HG03159 (cell line): ENCODE measurements around the gene SLC46A2.

ENCODE experiments used
- ATAC-seq: cut with Tn5 transposase; IDR thresholded peaks from one replicate; pipeline ENCODE4 v1.9.1; 2021; ENCODE audit warnings: mild to moderate bottlenecking, moderate library complexity; ENCODE audit not compliant: unreplicated experiment

SLC46A2 gene, protein sequence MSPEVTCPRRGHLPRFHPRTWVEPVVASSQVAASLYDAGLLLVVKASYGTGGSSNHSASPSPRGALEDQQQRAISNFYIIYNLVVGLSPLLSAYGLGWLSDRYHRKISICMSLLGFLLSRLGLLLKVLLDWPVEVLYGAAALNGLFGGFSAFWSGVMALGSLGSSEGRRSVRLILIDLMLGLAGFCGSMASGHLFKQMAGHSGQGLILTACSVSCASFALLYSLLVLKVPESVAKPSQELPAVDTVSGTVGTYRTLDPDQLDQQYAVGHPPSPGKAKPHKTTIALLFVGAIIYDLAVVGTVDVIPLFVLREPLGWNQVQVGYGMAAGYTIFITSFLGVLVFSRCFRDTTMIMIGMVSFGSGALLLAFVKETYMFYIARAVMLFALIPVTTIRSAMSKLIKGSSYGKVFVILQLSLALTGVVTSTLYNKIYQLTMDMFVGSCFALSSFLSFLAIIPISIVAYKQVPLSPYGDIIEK

DNA sequence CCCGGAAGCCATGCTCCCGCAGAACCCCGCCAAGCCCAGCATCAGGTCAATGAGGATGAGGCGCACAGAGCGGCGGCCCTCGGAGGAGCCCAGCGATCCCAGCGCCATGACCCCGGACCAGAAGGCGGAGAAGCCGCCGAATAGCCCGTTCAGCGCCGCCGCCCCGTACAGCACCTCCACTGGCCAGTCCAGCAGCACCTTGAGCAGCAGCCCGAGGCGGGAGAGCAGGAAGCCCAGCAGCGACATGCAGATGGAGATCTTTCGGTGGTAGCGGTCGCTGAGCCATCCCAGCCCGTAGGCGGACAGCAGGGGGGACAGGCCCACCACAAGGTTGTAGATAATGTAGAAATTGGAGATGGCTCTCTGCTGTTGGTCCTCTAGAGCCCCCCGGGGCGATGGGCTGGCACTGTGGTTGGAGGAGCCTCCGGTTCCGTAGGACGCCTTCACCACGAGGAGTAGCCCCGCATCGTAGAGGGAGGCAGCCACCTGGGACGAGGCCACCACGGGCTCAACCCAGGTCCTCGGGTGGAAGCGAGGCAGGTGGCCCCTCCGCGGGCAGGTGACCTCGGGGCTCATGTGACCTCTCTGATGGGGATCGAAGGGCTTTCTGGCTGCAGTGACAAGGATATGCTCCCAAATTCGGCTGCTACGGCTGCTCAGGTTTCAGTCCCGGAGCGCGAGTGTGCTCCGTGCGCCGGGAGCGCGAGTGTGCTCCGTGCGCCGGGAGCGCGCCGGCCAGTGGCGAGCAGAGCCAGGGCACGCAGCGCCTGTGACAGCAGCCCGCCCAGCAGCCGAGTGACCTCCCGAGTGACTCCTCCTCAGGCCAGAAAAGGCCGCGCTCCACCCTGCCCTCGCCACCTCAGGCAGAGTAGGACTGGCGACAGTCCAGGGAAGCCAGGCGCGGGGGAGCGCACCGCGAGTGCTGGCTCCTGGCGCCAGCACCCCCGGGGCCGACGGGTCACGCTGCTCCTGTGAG lies at the start of gene SLC46A2:
Gene SLC46A2 (minus strand): TSS at position 771 of the 976 bp plus-strand sequence. CDS start 195 bp downstream, at position 576.
- ATAC-seq = no peak

DNA sequence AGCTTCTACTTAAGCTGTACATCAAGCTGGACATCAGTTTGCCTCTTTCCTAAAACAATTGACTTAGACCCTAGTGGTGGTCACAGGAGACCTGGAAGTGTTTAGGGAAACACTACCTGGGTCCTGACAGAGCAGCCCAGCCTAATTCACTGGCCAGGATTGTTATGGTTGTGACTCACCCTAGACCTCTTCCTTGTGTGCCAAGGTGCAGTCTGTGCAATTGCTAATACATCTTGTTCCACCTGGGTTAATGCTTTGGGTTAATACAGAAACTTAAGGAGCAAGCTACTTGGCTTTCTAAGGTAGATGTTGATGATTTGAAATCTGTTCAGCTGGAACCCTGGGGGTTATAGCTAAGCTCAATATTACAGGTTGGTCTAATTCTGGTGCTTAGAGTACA lies 48.7 kb upstream of the SLC46A2 start:
- ATAC-seq = no peak

DNA sequence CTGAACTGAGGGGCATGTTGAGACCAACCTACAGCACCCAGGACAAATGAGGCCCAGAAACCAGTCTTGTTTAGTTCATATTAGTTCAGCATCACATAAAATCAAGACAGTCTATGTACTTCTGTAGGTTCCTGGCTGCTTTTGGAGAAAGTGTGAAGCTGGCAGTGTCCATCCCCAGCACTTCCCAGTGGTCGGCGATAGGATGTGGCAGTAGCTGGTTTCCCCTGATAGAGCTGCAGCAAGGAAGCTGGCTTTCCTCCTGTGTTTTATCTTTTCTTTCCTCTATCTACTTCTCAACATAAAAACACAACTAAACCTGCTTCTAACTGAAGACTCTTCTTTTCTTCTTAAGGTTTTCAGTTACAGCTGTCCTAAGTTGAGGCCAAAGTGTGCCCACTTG lies 43.0 kb upstream of the SLC46A2 start:
- ATAC-seq = no peak

DNA sequence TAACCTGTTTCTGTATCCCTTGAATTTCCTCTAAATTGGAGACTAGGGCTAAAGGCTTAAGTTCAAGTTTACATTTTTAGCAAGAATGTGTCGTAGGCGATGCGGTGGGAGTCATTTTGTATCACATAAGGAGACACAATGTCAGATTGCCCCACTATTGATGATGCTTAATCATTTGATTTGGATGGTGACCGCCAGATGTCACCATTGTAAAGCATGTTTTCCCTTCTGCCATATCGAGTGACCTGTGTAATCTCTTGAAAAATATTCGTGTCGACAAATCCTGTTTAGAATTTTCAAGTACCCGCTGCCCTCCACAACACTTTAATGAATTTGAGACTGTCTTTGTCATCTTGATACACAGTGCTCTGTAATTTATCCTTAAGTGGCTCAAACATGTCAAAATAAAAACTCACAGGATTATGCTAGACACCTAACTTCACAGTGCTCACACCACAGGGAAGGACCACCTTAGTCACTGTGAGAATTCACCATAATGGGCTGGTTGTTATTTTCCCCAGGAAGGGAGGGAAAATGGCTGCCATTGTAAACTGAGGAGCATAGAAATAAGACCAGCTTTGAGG lies 34.5 kb upstream of the SLC46A2 start:
- ATAC-seq = no peak

DNA sequence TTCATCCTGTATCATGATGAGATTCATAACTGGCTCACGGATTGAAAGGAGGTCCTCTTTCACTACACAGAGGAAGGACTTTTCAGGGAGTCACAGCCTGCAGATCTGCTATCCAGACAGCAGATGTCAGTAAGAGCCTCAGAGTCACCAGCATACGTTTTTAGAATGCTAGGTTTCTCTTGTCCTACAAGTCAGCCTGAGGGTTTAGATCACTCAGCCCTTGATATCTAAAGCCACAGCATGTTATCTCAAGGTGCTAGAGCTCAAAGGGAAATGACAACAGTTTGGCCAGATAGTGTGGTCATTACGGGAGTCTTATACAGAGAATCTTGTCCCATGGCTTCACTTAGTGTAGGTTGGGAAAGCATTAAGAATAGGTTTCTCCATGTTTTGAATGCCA lies 30.9 kb upstream of the SLC46A2 start:
- ATAC-seq = peak; percentile 46

DNA sequence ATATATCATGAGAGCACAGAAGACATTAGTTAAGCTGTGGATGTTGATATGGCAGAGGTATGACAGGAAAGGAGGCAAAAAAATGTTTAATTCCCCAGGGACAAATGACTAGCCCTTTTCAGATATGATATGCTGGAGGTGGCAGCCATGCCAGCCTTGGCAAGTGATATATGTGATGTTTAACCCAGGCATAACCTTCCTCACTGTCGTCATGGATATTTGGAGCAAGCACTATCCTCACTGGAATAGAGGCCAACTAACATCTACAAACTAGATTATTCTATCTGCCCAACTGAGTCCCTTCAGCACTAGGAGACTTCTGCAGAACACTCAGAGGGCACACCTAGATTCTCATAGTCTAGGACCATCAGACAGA lies 27.3 kb upstream of the SLC46A2 start:
- no peak for ATAC-seq

DNA sequence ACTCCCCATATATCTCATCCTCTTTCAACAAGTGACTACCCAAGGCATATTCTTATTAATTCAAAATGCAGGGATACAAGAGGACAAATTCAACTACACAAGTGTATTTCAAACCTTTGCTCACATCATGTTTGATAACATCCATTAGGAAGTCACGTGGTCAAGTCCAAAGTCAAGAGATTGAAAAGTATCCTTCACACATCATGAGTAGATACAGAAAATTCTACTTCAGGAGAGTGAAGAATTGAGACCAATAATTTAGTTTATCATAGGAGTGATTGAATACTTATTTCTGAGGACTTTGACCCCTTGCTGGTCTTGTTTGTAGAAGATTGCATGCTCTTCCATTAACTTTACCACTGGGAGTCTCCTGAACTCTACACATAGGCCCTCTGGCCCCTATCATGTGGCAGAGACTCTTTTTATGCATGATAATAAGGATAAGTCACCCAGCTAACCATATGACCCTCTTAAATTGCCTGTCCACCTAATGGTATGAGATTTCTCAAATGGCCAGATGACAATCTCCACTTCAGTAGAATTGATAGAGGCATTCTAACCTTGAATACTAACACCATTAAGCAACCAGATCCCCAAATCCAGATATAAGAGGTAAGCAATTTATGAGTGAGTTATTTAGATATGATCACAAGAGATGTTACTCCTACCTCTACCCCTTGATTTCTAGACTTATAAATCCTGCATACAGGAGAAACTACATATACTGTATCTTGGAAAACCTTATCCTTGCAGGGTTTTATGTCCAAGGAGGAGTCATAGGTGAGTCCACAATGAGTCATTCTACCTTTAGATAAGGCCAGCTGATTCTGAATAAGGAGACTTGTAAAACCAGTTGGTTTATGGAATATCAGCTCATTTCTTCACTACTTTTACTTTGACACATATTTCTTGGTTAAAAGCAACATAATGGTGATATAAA lies 26.6 kb upstream of the SLC46A2 start:
- ATAC-seq = no peak

DNA sequence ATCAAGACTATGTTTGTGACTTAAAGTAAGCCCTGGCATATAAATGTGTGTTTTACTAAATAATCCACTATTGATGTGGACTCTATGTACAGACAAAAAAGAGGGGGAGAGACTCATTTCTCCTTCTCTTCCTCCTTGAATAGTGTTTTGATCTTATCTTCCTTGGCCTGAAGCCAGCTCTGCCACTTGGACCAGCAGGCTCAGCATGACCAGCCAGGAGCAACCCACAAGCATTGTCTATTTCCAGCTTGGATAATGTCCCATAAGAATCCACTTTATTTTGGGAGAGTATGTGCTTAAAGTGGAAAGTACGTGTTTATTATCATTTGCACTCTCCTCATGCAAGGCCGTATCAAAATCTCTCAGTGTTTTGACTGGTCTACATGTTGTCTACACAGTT lies 23.8 kb upstream of the SLC46A2 start:
- ATAC-seq = no peak

DNA sequence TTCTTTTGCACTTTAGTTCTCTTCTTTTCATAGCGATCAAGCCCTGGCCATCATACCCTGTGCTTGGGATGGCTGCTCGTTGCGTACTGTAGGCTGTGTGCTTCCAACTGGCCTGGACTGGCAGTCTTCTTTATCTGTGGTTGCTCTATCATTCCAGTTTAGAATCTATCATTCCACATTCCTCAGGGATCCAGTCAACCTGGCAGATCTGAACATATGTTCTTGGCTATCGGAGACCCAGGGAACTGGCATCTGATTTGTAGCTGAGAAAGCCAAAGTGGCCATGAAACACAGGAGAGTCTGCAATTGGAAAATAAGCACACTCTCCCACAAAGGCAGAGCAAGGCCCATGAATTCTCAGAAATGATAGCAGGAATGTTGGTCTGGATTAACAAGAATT lies 22.6 kb upstream of the SLC46A2 start:
- ATAC-seq = no peak

DNA sequence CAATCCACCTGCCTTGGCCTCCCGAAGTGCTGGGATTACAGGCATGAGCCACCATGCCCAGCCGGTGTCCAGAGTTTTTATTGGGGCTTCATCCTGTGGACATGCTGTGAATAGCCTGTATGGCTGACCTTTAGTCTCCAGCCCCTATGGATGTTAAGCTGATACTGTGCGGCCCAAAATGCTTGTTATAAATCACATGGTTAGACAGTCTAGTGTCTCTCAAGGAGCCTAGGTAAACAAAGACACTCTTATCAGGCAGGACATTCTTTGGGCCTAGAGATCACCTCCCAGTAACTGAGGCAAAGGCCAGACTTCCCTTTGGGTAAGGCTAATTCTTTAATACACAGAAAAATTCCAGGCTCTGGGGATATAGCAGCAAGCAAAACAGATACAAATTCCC lies 22.0 kb upstream of the SLC46A2 start:
- ATAC-seq = no peak

DNA sequence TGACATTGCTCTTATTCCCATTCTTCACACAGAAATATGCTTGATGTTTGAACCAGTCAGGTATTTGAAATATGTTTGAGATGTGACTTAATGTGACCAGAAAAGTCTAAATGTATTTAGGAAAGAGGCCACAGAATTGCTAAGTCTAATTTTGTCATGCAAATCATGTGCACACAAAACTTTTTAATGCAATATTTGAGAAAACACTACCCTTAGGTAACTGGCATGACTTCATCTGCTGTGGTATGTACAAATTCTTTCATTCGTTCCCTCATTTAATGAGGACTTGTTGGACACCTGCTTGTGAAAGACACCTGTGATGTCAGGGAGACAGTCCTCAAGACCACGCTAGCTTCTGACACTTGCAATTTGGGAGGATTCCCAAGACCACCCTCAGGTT lies 21.1 kb upstream of the SLC46A2 start:
- ATAC-seq = no peak

DNA sequence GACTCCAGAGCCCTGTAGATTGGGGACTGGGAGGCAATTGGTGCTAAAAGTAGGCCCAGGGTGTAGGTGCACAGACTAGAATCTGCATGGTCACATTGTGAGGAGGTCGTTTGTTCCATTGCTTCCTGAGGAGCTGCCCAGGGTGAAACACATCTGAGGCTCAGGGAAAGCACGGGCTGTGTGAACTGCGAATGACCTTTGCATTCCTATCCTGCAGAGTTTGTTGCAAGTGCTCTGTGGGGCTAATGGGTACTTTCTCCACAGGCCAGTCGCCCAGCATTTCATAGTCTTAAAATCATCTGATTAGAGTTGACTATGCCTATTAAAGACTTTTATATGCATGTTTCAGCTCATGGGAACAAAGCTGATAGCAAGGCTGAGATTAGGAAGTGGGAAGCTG lies 14.4 kb upstream of the SLC46A2 start:
- no peak for ATAC-seq

DNA sequence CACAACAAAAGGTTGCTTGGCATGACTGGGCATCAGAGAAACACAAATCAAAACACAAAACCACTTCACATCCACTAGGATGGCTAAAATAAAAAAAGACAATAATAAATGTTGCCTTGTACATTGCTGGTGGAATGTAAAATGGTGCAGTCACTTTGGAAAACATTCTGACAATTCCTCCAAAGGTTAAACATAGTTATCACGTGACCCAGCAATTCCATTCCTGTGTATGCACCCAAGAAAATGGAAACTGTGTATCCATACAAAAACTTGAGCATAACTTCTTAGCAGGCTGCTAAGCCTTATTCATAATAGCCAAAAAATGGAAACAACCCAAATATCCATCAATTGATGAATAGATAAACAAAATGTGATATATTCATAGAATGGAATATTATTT lies 10.2 kb upstream of the SLC46A2 start:
- no peak for ATAC-seq

DNA sequence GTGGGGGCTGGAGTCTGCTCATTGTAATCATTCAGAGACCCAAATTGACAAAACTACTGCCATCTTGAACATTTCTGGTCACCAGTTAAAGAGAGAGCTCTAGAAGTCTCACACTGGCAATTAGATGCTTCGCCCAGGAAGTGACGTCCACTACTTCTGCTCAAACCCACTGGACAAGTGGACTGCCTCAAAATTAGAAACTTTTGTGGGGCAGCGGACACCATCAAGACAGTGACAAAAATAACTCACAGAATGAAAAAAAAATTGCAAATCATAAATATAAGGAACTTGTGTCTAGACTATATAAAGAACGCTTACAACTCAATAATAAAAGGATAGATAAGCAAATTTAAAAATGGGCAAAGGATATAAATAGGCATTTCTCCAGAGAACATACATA lies 9.8 kb upstream of the SLC46A2 start:
- no peak for ATAC-seq

DNA sequence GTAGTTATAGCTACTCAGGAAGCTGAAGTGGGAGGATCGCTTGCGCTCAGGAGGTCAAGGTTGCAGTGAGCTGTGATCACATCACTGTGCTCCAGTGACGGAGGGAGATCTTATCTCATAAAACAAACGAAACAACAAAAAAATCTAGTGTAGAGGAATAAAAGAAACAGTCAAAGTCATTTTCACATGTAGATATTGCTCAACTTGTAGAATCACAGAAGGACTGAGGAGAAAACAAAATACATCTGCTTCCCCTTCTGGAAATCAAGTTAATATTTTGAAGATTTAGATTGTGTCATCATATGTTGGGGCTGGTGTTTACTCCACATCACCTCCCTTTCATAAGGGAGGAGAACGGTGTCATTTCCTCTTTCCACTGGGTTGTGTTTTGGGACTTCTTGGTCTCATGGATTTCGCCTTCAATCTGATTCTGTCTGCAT lies 8.2 kb upstream of the SLC46A2 start:
- ATAC-seq = no peak

DNA sequence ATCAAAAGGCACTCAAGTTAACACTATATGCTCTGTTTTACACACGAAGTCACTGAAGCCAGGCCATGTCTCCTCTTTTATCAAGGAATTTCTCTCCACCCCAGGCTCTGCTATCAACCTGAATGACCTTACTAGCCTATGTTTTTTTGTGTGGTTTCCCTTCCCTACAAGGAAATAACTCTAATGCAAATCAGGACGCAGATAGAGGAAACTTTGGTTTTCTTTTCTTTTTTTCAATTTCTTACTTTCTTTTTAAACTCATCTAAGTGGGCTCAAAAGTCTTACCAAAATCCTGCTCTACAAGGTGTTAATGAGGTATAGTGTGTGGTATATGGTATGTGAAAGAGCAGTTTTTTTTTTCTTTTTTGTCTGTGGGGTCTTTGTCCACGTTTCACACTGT lies 5.5 kb upstream of the SLC46A2 start:
- no peak for ATAC-seq

DNA sequence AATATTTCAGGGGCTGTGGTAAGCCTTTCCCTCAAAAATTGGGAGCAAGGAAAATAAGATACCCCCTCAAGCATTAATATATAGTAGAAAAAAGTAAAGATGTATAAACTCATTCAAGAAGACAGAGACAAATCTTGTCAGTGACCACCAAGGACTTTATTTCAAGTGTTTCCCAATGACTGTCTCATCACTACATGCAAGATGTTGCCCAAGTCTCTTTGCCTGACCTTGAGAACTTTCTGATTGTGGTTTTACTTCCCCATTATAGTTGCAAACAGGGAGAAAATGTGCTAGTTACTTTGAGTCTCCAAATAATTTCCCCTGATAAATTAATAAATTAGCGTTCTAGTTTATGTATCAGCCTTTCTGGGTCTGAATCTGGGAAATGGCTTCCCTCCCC lies 4.0 kb upstream of the SLC46A2 start:
- ATAC-seq = no peak

DNA sequence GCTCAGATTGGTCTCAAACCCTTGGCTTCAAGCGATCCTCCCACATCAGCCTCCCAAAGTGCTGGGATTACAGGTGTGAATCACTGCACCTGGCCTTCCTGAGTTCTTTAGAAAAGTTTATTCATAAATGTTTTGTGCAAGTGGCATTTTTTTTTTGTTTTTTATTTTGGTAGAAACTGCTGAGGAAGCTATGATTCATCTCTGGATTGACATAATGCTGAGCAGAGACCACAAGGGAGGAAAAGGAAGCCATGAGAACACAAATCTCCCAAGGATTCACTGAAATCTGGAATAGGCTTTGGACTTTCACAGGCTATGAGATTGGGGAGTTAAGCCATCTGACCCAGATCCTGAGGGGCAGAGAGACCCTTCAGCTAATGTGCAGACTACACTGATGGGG lies 3.4 kb upstream of the SLC46A2 start:
- no peak for ATAC-seq

DNA sequence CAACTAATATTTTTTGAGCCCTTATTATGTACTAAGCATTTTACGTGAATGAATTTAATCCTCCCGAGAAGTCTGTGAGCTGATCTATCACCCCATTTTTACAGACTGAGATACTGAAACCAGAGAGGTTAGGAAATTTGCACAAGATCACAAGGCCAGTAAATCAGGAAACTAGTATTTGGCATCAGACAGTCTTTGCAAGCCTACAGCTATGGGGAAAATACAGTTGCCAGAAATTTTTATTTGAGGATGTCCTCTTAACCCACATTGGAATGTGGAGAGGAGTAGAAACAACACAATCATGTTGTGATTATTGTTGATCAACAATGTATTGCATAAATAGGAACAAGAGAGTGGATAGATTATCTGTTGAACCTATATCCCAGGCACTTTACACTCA lies 2.3 kb upstream of the SLC46A2 start:
- no peak for ATAC-seq

DNA sequence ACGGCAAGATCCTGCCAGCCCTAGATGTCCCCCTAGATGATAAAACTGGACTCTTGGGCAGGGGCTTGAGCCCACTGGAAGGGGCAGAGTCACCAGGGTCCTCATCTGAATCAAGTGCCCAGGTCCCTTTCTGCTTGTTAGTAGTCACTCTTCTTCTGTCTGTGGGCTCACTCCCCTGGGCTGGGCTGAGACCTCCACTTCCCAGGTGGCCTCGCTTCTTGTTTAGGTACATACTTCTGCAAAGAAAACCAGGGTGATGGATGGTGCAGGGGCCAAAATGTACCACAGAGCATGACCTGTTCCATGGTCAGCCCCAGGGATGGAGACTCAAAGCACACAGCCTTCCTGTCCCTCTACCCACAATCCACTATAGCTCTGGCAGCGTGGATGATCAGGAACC lies 845 bp upstream of the SLC46A2 start:
- no peak for ATAC-seq
